ENCODE results near the gene TBC1D4. TPM values are rescaled to one million over a fixed set of nuclear protein-coding genes. Genes with fewer than 3 reads are reported as not detected.

Gene TBC1D4
- polyA plus RNA-seq, 1 donor from 2014 or later: 3.9 TPM

- Histone ChIP-seq H3K27me3 (ENCODE audit: insufficient read depth, low read depth, low read length) (no peaks in the 10 kb centered on the region), H3F3A (ENCODE audit: insufficient read depth, low read length, poor library complexity, severe bottlenecking) (no peaks in the 10 kb centered on the region), H3K36me3 (ENCODE audit: insufficient read depth, low read length) (no peaks in the 10 kb centered on the region), H3K9me3 (ENCODE audit: low read length) (no peaks in the 10 kb centered on the region), H3K9me2 (ENCODE audit: insufficient read depth, low read length) (no peaks in the 10 kb centered on the region), H2AFZ (ENCODE audit: low read depth, low read length) (no peak overlapping the region), H3K79me2 (replicated peaks; ENCODE audit: insufficient read depth, low read length) (no peaks in the 10 kb centered on the region), H3K9ac (ENCODE audit: low read length) (no peak overlapping the region), H4K20me1 (ENCODE audit: insufficient read depth) (no peaks in the 10 kb centered on the region), H3K4me2 (ENCODE audit: low read length) (no peak overlapping the region), H3K27ac (ENCODE audit: low read length) (no peak overlapping the region), H3K4me3 (ENCODE audit: low read length) (no peak overlapping the region)
- no peak for TF ChIP-seq CTCF (IDR thresholded peaks at IDR 0.05; ENCODE audit: poor library complexity, severe bottlenecking)
- TF ChIP-seq POLR2AphosphoS5 (IDR thresholded peaks at IDR 0.05): no peak
- TF ChIP-seq TAF1 (IDR thresholded peaks at IDR 0.05; ENCODE audit: low read depth): no peak
- TF ChIP-seq REST (IDR thresholded peaks at IDR 0.05; ENCODE audit: borderline replicate concordance): no peak
- no peak for TF ChIP-seq SMC3 (conservative IDR thresholded peaks at IDR 0.05; ENCODE audit: poor library complexity)
- no peak for TF ChIP-seq EP300 (conservative IDR thresholded peaks at IDR 0.05; ENCODE audit: poor library complexity, severe bottlenecking)
These were observed 176.9 kb downstream of the TBC1D4 start for GRCh38 chr13:75305059-75305458.

- H2AFZ ChIP-seq (ENCODE audit: low read depth, low read length): no peak overlapping the region
- H4K20me1 ChIP-seq (ENCODE audit: insufficient read depth): no peaks in the 10 kb centered on the region
- no peak overlapping the region for H3K9ac ChIP-seq (ENCODE audit: low read length)
- no peaks in the 10 kb centered on the region for H3K36me3 ChIP-seq (ENCODE audit: insufficient read depth, low read length)
- no peaks in the 10 kb centered on the region for H3K9me2 ChIP-seq (ENCODE audit: insufficient read depth, low read length)
- TF ChIP-seq CTCF (IDR thresholded peaks at IDR 0.05; ENCODE audit: poor library complexity, severe bottlenecking): no peak
- no peak for TF ChIP-seq POLR2AphosphoS5 (IDR thresholded peaks at IDR 0.05)
- no peak for TF ChIP-seq TAF1 (IDR thresholded peaks at IDR 0.05; ENCODE audit: low read depth)
- no peak for TF ChIP-seq SMC3 (conservative IDR thresholded peaks at IDR 0.05; ENCODE audit: poor library complexity)
- TF ChIP-seq EP300 (conservative IDR thresholded peaks at IDR 0.05; ENCODE audit: poor library complexity, severe bottlenecking): no peak
- H3K27ac ChIP-seq (ENCODE audit: low read length): no peak overlapping the region
- no peaks in the 10 kb centered on the region for H3K9me3 ChIP-seq (ENCODE audit: low read length)
- H3K27me3 ChIP-seq (ENCODE audit: insufficient read depth, low read depth, low read length): no peaks in the 10 kb centered on the region
- H3K4me3 ChIP-seq (ENCODE audit: low read length): no peak overlapping the region
- H3F3A ChIP-seq (ENCODE audit: insufficient read depth, low read length, poor library complexity, severe bottlenecking): no peaks in the 10 kb centered on the region
- H3K79me2 ChIP-seq (replicated peaks; ENCODE audit: insufficient read depth, low read length): no peaks in the 10 kb centered on the region
- no peak overlapping the region for H3K4me2 ChIP-seq (ENCODE audit: low read length)
These were observed 178.7 kb downstream of the TBC1D4 start for GRCh38 chr13:75303263-75303662.
